ENCODE measurements around the gene PDGFB.

PDGFB gene

DNA sequence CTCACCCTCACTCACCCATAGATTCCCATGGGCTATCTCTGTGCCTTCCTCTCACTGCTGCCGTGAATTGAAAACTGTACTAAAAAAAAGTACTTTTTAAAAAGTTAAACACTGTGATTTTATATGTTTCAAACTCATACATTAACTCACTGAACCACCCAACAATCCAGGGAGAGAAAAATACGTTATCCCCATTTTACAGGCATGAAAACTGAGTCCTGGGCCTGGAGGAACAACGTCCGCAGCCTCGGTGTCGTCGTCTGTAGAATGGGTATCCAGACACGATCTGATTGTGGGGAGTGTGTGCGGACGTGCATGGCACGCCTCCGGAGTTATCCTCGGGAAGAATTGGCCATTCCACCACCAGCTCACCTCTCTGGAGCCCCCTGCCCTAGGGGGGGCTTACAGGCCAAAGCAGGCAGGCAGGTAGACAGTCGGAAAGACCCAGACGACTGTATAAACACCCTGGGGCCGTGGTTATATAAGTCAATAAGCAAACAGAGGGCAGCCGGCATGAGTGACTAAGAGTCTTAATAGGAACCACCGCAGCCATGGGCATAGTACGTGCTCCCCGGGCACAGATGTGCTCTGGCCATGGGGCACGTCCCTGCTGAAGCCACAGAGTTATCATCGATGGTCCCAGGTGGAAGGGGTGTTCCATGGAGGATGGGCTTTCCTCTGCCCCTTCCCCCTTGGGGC, 7.1 kb upstream of the PDGFB start:
- Histone ChIP-seq H2AK5ac (ENCODE audit: low read length, severe bottlenecking) (peak overlapping the region; percentile 87), H3K9ac (ENCODE audit: low read length) (no peak overlapping the region), H4K8ac (ENCODE audit: low read length) (no peak overlapping the region)

DNA sequence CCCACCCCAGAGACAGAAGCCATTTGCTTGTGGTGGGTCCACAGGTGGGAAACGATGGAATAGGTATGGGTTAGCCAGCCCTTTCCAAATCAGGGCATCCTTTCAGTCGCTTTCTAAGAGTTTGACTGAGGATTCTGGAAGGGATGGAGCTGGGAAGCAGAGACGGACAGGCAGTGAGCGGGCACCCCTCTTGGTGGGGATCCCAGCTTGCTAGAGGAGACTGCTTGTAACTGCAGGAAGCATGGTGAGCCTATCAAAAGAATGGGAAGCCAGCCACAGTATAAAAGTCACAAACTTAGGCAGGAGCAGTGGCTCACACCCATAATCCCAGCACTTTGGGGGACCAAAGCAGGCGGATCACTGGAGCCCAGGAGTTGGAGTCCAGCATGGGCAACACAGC, 6.1 kb upstream of the PDGFB start:
- Histone ChIP-seq H3K4ac (ENCODE audit: low read depth in 1 of 2, low read length in 2 of 2) (no peak overlapping the region), H3K14ac (ENCODE audit: low read length in 2 of 2) (no peak overlapping the region), H3K79me1 (replicated peaks; ENCODE audit: low read length, poor library complexity, severe bottlenecking) (peaks cover 2% of the 10 kb centered on the region), H3K9ac (ENCODE audit: low read length) (no peak overlapping the region), H2BK5ac (ENCODE audit: low read depth, low read length, poor library complexity, severe bottlenecking) (no peak overlapping the region), H2AFZ (ENCODE audit: low read depth, low read length) (no peak overlapping the region), H3K4me1 (ENCODE audit: control insufficient read depth, insufficient read depth, low read depth, low read length) (peaks cover 38% of the 10 kb centered on the region), H3K4me3 (ENCODE audit: insufficient read depth in 1 of 2, low read depth in 1 of 2, low read length in 2 of 2) (no peak overlapping the region), H3K18ac (ENCODE audit: low read depth in 1 of 2, low read length in 2 of 2) (no peak overlapping the region), H2BK12ac (ENCODE audit: low read length in 2 of 2) (no peak overlapping the region), H4K91ac (ENCODE audit: low read length) (no peak overlapping the region), H3K27ac (ENCODE audit: low read length, poor library complexity, severe bottlenecking) (no peak overlapping the region), H4K8ac (ENCODE audit: low read length) (no peak overlapping the region), H3K9me3 (ENCODE audit: control insufficient read depth, low read length) (no peaks in the 10 kb centered on the region), H3K36me3 (ENCODE audit: control insufficient read depth in 1 of 2, insufficient read depth in 2 of 2, low read depth in 1 of 2, low read length in 2 of 2) (peaks cover 0 to 3% of the 10 kb centered on the region in 2 experiments), H2BK15ac (ENCODE audit: low read depth, poor library complexity, severe bottlenecking) (no peak overlapping the region), H3K23ac (ENCODE audit: low read length in 2 of 2) (no peak overlapping the region), H2BK120ac (ENCODE audit: low read depth, low read length) (no peak overlapping the region), H3K27me3 (ENCODE audit: control insufficient read depth in 1 of 2, insufficient read depth in 1 of 2, low read length in 2 of 2) (peaks cover 0 to 50% of the 10 kb centered on the region in 2 experiments), H3K4me2 (ENCODE audit: low read length, poor library complexity, severe bottlenecking) (no peak overlapping the region), H2AK5ac (ENCODE audit: low read length, severe bottlenecking) (no peak overlapping the region)
- WGBS, result 89% methylated on average over 5 of the region's 5 CpGs
- DNase-seq, result no peak

More for the DNA sequence above, 7.1 kb upstream of the PDGFB start:
- Histone ChIP-seq H4K91ac (ENCODE audit: low read length) (peak overlapping the region; percentile 70), H2BK15ac (ENCODE audit: low read depth, poor library complexity, severe bottlenecking) (no peak overlapping the region), H2BK120ac (ENCODE audit: low read depth, low read length) (no peak overlapping the region), H3K4me1 (ENCODE audit: control insufficient read depth, insufficient read depth, low read depth, low read length) (peaks cover 39% of the 10 kb centered on the region), H3K4ac (ENCODE audit: low read depth in 1 of 2, low read length in 2 of 2) (peak overlapping the region in 1 of 2 experiments; percentile 66), H3K27me3 (ENCODE audit: control insufficient read depth in 1 of 2, insufficient read depth in 1 of 2, low read length in 2 of 2) (peaks cover 0 to 39% of the 10 kb centered on the region in 2 experiments), H3K23ac (ENCODE audit: low read length in 2 of 2) (no peak overlapping the region), H2BK5ac (ENCODE audit: low read depth, low read length, poor library complexity, severe bottlenecking) (no peak overlapping the region), H2BK12ac (ENCODE audit: low read length in 2 of 2) (no peak overlapping the region), H2AFZ (ENCODE audit: low read depth, low read length) (no peak overlapping the region), H3K27ac (ENCODE audit: low read length, poor library complexity, severe bottlenecking) (no peak overlapping the region), H3K4me2 (ENCODE audit: low read length, poor library complexity, severe bottlenecking) (no peak overlapping the region), H3K4me3 (ENCODE audit: insufficient read depth in 1 of 2, low read depth in 1 of 2, low read length in 2 of 2) (no peak overlapping the region), H3K18ac (ENCODE audit: low read depth in 1 of 2, low read length in 2 of 2) (no peak overlapping the region), H3K14ac (ENCODE audit: low read length in 2 of 2) (peak overlapping the region in 1 of 2 experiments; percentile 6), H3K9me3 (ENCODE audit: control insufficient read depth, low read length) (no peaks in the 10 kb centered on the region), H3K36me3 (ENCODE audit: control insufficient read depth in 1 of 2, insufficient read depth in 2 of 2, low read depth in 1 of 2, low read length in 2 of 2) (peaks cover 0 to 3% of the 10 kb centered on the region in 2 experiments), H3K79me1 (replicated peaks; ENCODE audit: low read length, poor library complexity, severe bottlenecking) (peaks cover 2% of the 10 kb centered on the region)
- DNase-seq, result no peak
- 87% methylated on average over 21 of the region's 22 CpGs for WGBS

DNA sequence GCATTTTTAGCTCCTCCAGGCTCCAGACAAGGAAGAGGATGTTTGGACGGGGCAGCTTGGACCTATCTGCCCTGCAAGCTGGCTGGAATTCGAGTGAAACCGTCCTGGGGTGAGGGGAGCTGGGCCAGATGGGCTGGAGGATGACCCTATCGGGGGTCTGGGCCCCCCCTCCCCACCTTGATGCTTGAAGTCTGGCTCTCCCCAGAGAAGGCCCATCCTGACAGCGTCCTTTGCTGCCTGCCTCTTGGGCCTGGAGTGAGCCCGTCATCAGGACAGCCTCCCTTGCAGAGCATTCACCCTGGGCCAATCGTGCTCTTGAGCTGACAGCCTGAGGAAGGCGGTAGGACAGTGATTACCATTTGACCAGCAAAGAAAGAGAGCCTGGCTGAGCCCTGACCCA, 5.3 kb upstream of the PDGFB start:
- Histone ChIP-seq H2BK120ac (ENCODE audit: low read depth, low read length) (no peak overlapping the region), H2BK5ac (ENCODE audit: low read depth, low read length, poor library complexity, severe bottlenecking) (no peak overlapping the region), H3K4me2 (ENCODE audit: low read length, poor library complexity, severe bottlenecking) (no peak overlapping the region), H3K9me3 (ENCODE audit: control insufficient read depth, low read length) (no peaks in the 10 kb centered on the region), H3K4me3 (ENCODE audit: insufficient read depth in 1 of 2, low read depth in 1 of 2, low read length in 2 of 2) (no peak overlapping the region), H2BK12ac (ENCODE audit: low read length in 2 of 2) (peak overlapping the region in 1 of 2 experiments; percentile 4), H4K8ac (ENCODE audit: low read length) (no peak overlapping the region), H3K23ac (ENCODE audit: low read length in 2 of 2) (no peak overlapping the region), H3K79me1 (replicated peaks; ENCODE audit: low read length, poor library complexity, severe bottlenecking) (peaks cover 7% of the 10 kb centered on the region), H3K9ac (ENCODE audit: low read length) (no peak overlapping the region), H3K27ac (ENCODE audit: low read length, poor library complexity, severe bottlenecking) (no peak overlapping the region), H2AFZ (ENCODE audit: low read depth, low read length) (no peak overlapping the region), H3K4me1 (ENCODE audit: control insufficient read depth, insufficient read depth, low read depth, low read length) (peaks cover 37% of the 10 kb centered on the region), H2AK5ac (ENCODE audit: low read length, severe bottlenecking) (no peak overlapping the region), H3K4ac (ENCODE audit: low read depth in 1 of 2, low read length in 2 of 2) (no peak overlapping the region), H3K27me3 (ENCODE audit: control insufficient read depth in 1 of 2, insufficient read depth in 1 of 2, low read length in 2 of 2) (peaks cover 0 to 57% of the 10 kb centered on the region in 2 experiments), H4K91ac (ENCODE audit: low read length) (no peak overlapping the region), H2BK15ac (ENCODE audit: low read depth, poor library complexity, severe bottlenecking) (no peak overlapping the region), H3K14ac (ENCODE audit: low read length in 2 of 2) (peak overlapping the region in 1 of 2 experiments; percentile 38), H3K36me3 (ENCODE audit: control insufficient read depth in 1 of 2, insufficient read depth in 2 of 2, low read depth in 1 of 2, low read length in 2 of 2) (peaks cover 0 to 3% of the 10 kb centered on the region in 2 experiments), H3K18ac (ENCODE audit: low read depth in 1 of 2, low read length in 2 of 2) (peak overlapping the region in 1 of 2 experiments; percentile 1)
- no peak for DNase-seq
- 69% methylated on average over 8 of the region's 8 CpGs for WGBS

GRCh38 chr22:39249086-39249704, 4.4 kb upstream of the PDGFB start:
- no peak overlapping the region for H3K23ac ChIP-seq (ENCODE audit: low read length in 2 of 2)
- H4K8ac ChIP-seq (ENCODE audit: low read length), result no peak overlapping the region
- H4K91ac ChIP-seq (ENCODE audit: low read length), result peak overlapping the region; percentile 0
- H2BK5ac ChIP-seq (ENCODE audit: low read depth, low read length, poor library complexity, severe bottlenecking), result no peak overlapping the region
- H3K18ac ChIP-seq (ENCODE audit: low read depth in 1 of 2, low read length in 2 of 2), result no peak overlapping the region
- H2BK120ac ChIP-seq (ENCODE audit: low read depth, low read length), result no peak overlapping the region
- H3K9ac ChIP-seq (ENCODE audit: low read length), result no peak overlapping the region
- H3K79me1 ChIP-seq (replicated peaks; ENCODE audit: low read length, poor library complexity, severe bottlenecking), result peaks cover 9% of the 10 kb centered on the region
- no peak overlapping the region for H3K4ac ChIP-seq (ENCODE audit: low read depth in 1 of 2, low read length in 2 of 2)
- H3K27ac ChIP-seq (ENCODE audit: low read length, poor library complexity, severe bottlenecking), result no peak overlapping the region
- H2AFZ ChIP-seq (ENCODE audit: low read depth, low read length), result no peak overlapping the region
- no peak overlapping the region for H2AK5ac ChIP-seq (ENCODE audit: low read length, severe bottlenecking)
- no peak for DNase-seq
- H2BK12ac ChIP-seq (ENCODE audit: low read length in 2 of 2), result no peak overlapping the region
- H3K4me1 ChIP-seq (ENCODE audit: control insufficient read depth, insufficient read depth, low read depth, low read length), result peaks cover 30% of the 10 kb centered on the region
- H3K9me3 ChIP-seq (ENCODE audit: control insufficient read depth, low read length), result no peaks in the 10 kb centered on the region
- no peak overlapping the region for H3K4me2 ChIP-seq (ENCODE audit: low read length, poor library complexity, severe bottlenecking)
- H3K27me3 ChIP-seq (ENCODE audit: control insufficient read depth in 1 of 2, insufficient read depth in 1 of 2, low read length in 2 of 2), result peaks cover 0 to 60% of the 10 kb centered on the region in 2 experiments
- no peak overlapping the region for H3K4me3 ChIP-seq (ENCODE audit: insufficient read depth in 1 of 2, low read depth in 1 of 2, low read length in 2 of 2)
- H3K36me3 ChIP-seq (ENCODE audit: control insufficient read depth in 1 of 2, insufficient read depth in 2 of 2, low read depth in 1 of 2, low read length in 2 of 2), result peaks cover 0 to 3% of the 10 kb centered on the region in 2 experiments
- H2BK15ac ChIP-seq (ENCODE audit: low read depth, poor library complexity, severe bottlenecking), result no peak overlapping the region
- H3K14ac ChIP-seq (ENCODE audit: low read length in 2 of 2), result no peak overlapping the region
- 95% methylated on average over 12 of the region's 12 CpGs for WGBS

Measured in mesenchymal stem cell (in vitro differentiated cells and primary cell).